GM10266 (cell line): ENCODE results near the gene NHEJ1.

Experiments used
- DNase-seq: peaks from one replicate; pipeline ENCODE4 v3.0.0; 2012; ENCODE audit errors: extremely low spot score
- CTCF ChIP-seq: IDR thresholded peaks from 2 replicates; pipeline ENCODE4 v1.5.1; 2012; ENCODE audit warnings: mild to moderate bottlenecking, low read depth; ENCODE audit not compliant: control insufficient read depth, insufficient read depth; ENCODE audit errors: missing control alignments

NHEJ1 gene

GRCh38 chr2:219026946-219027345 is 133.7 kb downstream of the NHEJ1 start:
- no peak for TF ChIP-seq CTCF
- DNase-seq: no peak

GRCh38 chr2:219025637-219026585 is 134.7 kb downstream of the NHEJ1 start:
- no peak for DNase-seq
- no peak for TF ChIP-seq CTCF
